Measurements from ENCODE around the gene OR13A1.

GRCh38 chr10:45282061-45282460 lies 33.3 kb downstream of the OR13A1 start:
- TF ChIP-seq CTCF (IDR thresholded peaks at IDR 0.05; ENCODE audit: low read depth, low read length) (no peak), EZH2phosphoT487 (IDR thresholded peaks at IDR 0.05; ENCODE audit: low read depth) (no peak)
